Tibial artery (tissue), 4 donors: ENCODE results near the gene LRFN4.
A peak's percentile ranks its signal among the peaks of the same experiment; 100 is the strongest.

Experiments used
- DNase-seq, 2 donors: peaks; one replicate each; pipeline ENCODE4 v3.0.0-alpha.2; 2019
- H3K27ac ChIP-seq, 2 donors: fragments of 200-600 bp; sonication (generic) in 1 of 2; 1 replicate in 1 of 2; 2 replicates in 1 of 2; pipeline ENCODE4 v1.5.1; 2018 to 2019; ENCODE audit warnings: mild to moderate bottlenecking in 1 of 2
- H3K27me3 ChIP-seq, 2 donors: fragments of 200-600 bp; sonication (generic) in 1 of 2; one replicate each; pipeline versions ENCODE4 v1.5.1 to v1.6.0; 2016 to 2019
- H3K36me3 ChIP-seq, 3 donors: fragments of 200-600 bp; sonication (generic) in 2 of 3; one replicate each; pipeline ENCODE4 v1.5.1; 2016 to 2019; ENCODE audit warnings: mild to moderate bottlenecking in 2 of 3
- H3K4me1 ChIP-seq, 4 donors: fragments of 200-600 bp; sonication (generic) in 2 of 4; 1 replicate in 3 of 4; 2 replicates in 1 of 4; pipeline ENCODE4 v1.5.1; 2016 to 2019
- H3K4me3 ChIP-seq, 2 donors: fragments of 200-600 bp; sonication (generic) in 1 of 2; 1 replicate in 1 of 2; 2 replicates in 1 of 2; pipeline ENCODE4 v1.5.1; 2018 to 2019; ENCODE audit warnings: mild to moderate bottlenecking in 2 of 2
- H3K9me3 ChIP-seq, 3 donors: fragments of 200-600 bp; sonication (generic) in 1 of 3; one replicate each; pipeline ENCODE4 v1.5.1; 2016 to 2019
- CTCF ChIP-seq, 2 experiments: fragments of 200-600 bp in 1 of 2; fragments of 450-650 bp in 1 of 2; IDR thresholded peaks; one replicate each; pipeline ENCODE4 v1.5.1; 2017 to 2019; ENCODE audit warnings: antibody characterized with exemption in 2 of 2, mild to moderate bottlenecking in 1 of 2, moderate library complexity in 1 of 2
- intact Hi-C: fragments of 100-400 bp; cut with DNase I; formaldehyde crosslinking; loops from one replicate; pipeline ENCODE4 v1.15.0; 2023; ENCODE audit warnings: low total_unique reads

Gene LRFN4

GRCh38 chr11:66834943-66835342, 21.9 kb upstream of the LRFN4 start:
- Histone ChIP-seq H3K27me3 (no peaks in the 10 kb centered on the region), H3K36me3 (peaks cover 0 to 19% (median 0%) of the 10 kb centered on the region in 3 donors), H3K4me3 (no peak overlapping the region), H3K9me3 (no peaks in the 10 kb centered on the region), H3K4me1 (no peaks in the 10 kb centered on the region), H3K27ac (no peak overlapping the region)
- no peak for DNase-seq
- no peak for TF ChIP-seq CTCF (IDR thresholded peaks at IDR 0.05)
- intact Hi-C loops, result loop anchor here (2.0 kb wide), 1 partner anchor 140 kb away; no protein-coding TSS in a partner anchor

- no peak for DNase-seq
- Histone ChIP-seq H3K36me3 (peaks cover 0 to 19% (median 0%) of the 10 kb centered on the region in 3 donors), H3K4me3 (no peak overlapping the region), H3K27me3 (no peaks in the 10 kb centered on the region), H3K9me3 (no peaks in the 10 kb centered on the region), H3K27ac (no peak overlapping the region), H3K4me1 (peaks cover 0 to 9% (median 3%) of the 10 kb centered on the region in 4 donors)
- intact Hi-C loops, result loop anchor here (2.0 kb wide), 1 partner anchor 141 kb away; no protein-coding TSS in a partner anchor
- TF ChIP-seq CTCF (IDR thresholded peaks at IDR 0.05), result no peak
Observed at GRCh38 chr11:66835768-66836405, 21.0 kb upstream of the LRFN4 start.

- no peak for TF ChIP-seq CTCF (IDR thresholded peaks at IDR 0.05)
- DNase-seq, result no peak
- Histone ChIP-seq H3K9me3 (no peaks in the 10 kb centered on the region), H3K27me3 (no peaks in the 10 kb centered on the region), H3K27ac (no peak overlapping the region), H3K4me1 (peaks cover 8 to 37% (median 29%) of the 10 kb centered on the region in 4 donors), H3K4me3 (no peak overlapping the region), H3K36me3 (peaks cover under 1 to 32% (median 9%) of the 10 kb centered on the region in 3 donors)
- intact Hi-C loops, result loop anchor here (10.0 kb wide), 1 partner anchor 224 kb away; no protein-coding TSS in a partner anchor
Observed at GRCh38 chr11:66840317-66841091, 16.4 kb upstream of the LRFN4 start.

GRCh38 chr11:66841861-66842260, 15.0 kb upstream of the LRFN4 start:
- intact Hi-C loops, result loop anchor here (10.0 kb wide), 1 partner anchor 223 kb away; no protein-coding TSS in a partner anchor
- Histone ChIP-seq H3K4me3 (peak overlapping the region; percentile 81 to 92), H3K27ac (peak overlapping the region in 1 of 2 donors; percentile 91), H3K36me3 (peaks cover 6 to 46% (median 19%) of the 10 kb centered on the region in 3 donors), H3K27me3 (no peaks in the 10 kb centered on the region), H3K9me3 (no peaks in the 10 kb centered on the region), H3K4me1 (peaks cover 8 to 37% (median 29%) of the 10 kb centered on the region in 4 donors)
- no peak for TF ChIP-seq CTCF (IDR thresholded peaks at IDR 0.05)
- no peak for DNase-seq

GRCh38 chr11:66842501-66842895, 14.4 kb upstream of the LRFN4 start:
- TF ChIP-seq CTCF (IDR thresholded peaks at IDR 0.05), result no peak
- DNase-seq, result no peak
- no peaks in the 10 kb centered on the region for H3K27me3 ChIP-seq
- peaks cover 6 to 50% (median 20%) of the 10 kb centered on the region in 3 donors for H3K36me3 ChIP-seq
- peaks cover 8 to 37% (median 29%) of the 10 kb centered on the region in 4 donors for H3K4me1 ChIP-seq
- intact Hi-C loops, result loop anchor here (10.0 kb wide), 1 partner anchor 222 kb away; no protein-coding TSS in a partner anchor
- peak overlapping the region; percentile 91 to 98 for H3K27ac ChIP-seq
- H3K4me3 ChIP-seq, result peak overlapping the region; percentile 81 to 92
- H3K9me3 ChIP-seq, result no peaks in the 10 kb centered on the region
